HCT116 (cell line): ENCODE measurements around the gene AURKA. TPM values are rescaled to one million over a fixed set of nuclear protein-coding genes. Genes with fewer than 3 reads are reported as not detected.

ENCODE experiments used
- ATAC-seq: fragments of 200-7000 bp; cut with Tn5 transposase; 2 replicates; pipeline ENCODE4 v1.9.1; 2020; ENCODE audit warnings: mild to moderate bottlenecking, moderate library complexity
- BruUV-seq: library from RNA; stranded (reverse); fragments of 400-500 nt; replicated peaks from 2 replicates; lab custom pipeline; 2021; lab: Mats Ljungman, UMichigan
- CTCF ChIA-PET: fragments of 300-600 bp; sonication (Branson Sonifier 250); formaldehyde crosslinking; loops from one replicate; lab custom pipeline; 2021; ENCODE audit warnings: antibody characterized with exemption; lab: Charles Lee
- POLR2A ChIA-PET: fragments of 300-600, 350-600 bp; sonication (Branson Sonifier 250); formaldehyde crosslinking; loops from one replicate; lab custom pipeline; 2021; ENCODE audit warnings: antibody characterized with exemption; lab: Charles Lee
- RAD21 ChIA-PET, 2 experiments: fragments of 300-600 bp; sonication (Branson Sonifier 250); formaldehyde crosslinking; loops; one replicate each; lab custom pipeline; 2023; ENCODE audit warnings: low total read pairs in 2 of 2; ENCODE audit not compliant: uncharacterized antibody in 2 of 2, unreplicated experiment in 2 of 2, low non-redundant PET in 1 of 2; lab: Charles Lee
- DNase-seq: peaks from one replicate; pipeline ENCODE4 v3.0.0-alpha.2; 2010; ENCODE audit warnings: low read depth, low spot score
- H2AFZ ChIP-seq: fragments of 200-600 bp; shearing (Covaris generic), sonication (generic); 2 replicates; pipeline ENCODE4 v1.6.1; 2017; ENCODE audit warnings: low read depth, mixed run types, mixed read lengths, antibody characterized with exemption, low read length; ENCODE audit not compliant: poor library complexity, severe bottlenecking
- H3K27ac ChIP-seq: 2 replicates; pipeline ENCODE4 v1.5.1; 2012; ENCODE audit warnings: low read depth, low read length
- H3K27me3 ChIP-seq: fragments of 200-600 bp; sonication (generic); 2 replicates; pipeline ENCODE4 v1.6.1; 2016; ENCODE audit warnings: mixed run types, low read length, mixed read lengths; ENCODE audit not compliant: insufficient read depth
- H3K36me3 ChIP-seq, 2 experiments: fragments of 200-500 bp in 1 of 2; fragments of 200-600 bp in 1 of 2; sonication (Bioruptor generic) in 1 of 2; sonication (generic) in 1 of 2; 2 replicates each; pipeline versions ENCODE4 v1.5.1 to v1.6.1; 2014 to 2016; ENCODE audit warnings: low read length in 2 of 2, inconsistent platforms in 1 of 2, mixed read lengths in 1 of 2, mixed run types in 1 of 2; ENCODE audit not compliant: insufficient read depth in 2 of 2, control insufficient read depth in 1 of 2
- H3K4me1 ChIP-seq, 2 experiments: fragments of 200-600 bp in 1 of 2; sonication (generic) in 1 of 2; 2 replicates each; pipeline versions ENCODE4 v1.5.1 to v1.6.1; 2012 to 2017; ENCODE audit warnings: low read length in 2 of 2, inconsistent platforms in 1 of 2, mild to moderate bottlenecking in 1 of 2, mixed read lengths in 1 of 2, mixed run types in 1 of 2, moderate library complexity in 1 of 2; ENCODE audit not compliant: insufficient read depth in 2 of 2, control insufficient read depth in 1 of 2
- H3K4me2 ChIP-seq: fragments of 200-600 bp; sonication (generic); 2 replicates; pipeline ENCODE4 v1.6.1; 2017; ENCODE audit warnings: mixed run types, low read length, mixed read lengths
- H3K4me3 ChIP-seq, 2 experiments: fragments of 200-600 bp in 1 of 2; sonication (generic) in 1 of 2; replicated peaks in 1 of 2; 2 replicates each; pipeline ENCODE4 v1.5.1; 2011 to 2016; ENCODE audit warnings: low read length in 2 of 2, control low read depth in 1 of 2, low read depth in 1 of 2, mild to moderate bottlenecking in 1 of 2, mixed read lengths in 1 of 2, mixed run types in 1 of 2
- H3K79me2 ChIP-seq: fragments of 200-600 bp; sonication (generic); 2 replicates; pipeline ENCODE4 v1.6.1; 2017; ENCODE audit warnings: mild to moderate bottlenecking, mixed run types, low read length, moderate library complexity, mixed read lengths; ENCODE audit not compliant: insufficient read depth
- H3K9ac ChIP-seq: fragments of 200-600 bp; sonication (generic); 2 replicates; pipeline ENCODE4 v1.6.1; 2016; ENCODE audit warnings: low read length, mixed read lengths
- H3K9me2 ChIP-seq: fragments of 200-600 bp; sonication (generic), shearing (Covaris generic); 2 replicates; pipeline ENCODE4 v1.6.1; 2017; ENCODE audit warnings: mixed run types, mild to moderate bottlenecking, moderate library complexity; ENCODE audit not compliant: insufficient read depth
- H3K9me3 ChIP-seq, 2 experiments: fragments of 200-500 bp in 1 of 2; fragments of 200-600 bp in 1 of 2; sonication (Bioruptor generic) in 1 of 2; sonication (generic) in 1 of 2; 2 replicates each; pipeline ENCODE4 v1.6.1; 2014 to 2017; ENCODE audit warnings: low read length in 2 of 2, mixed read lengths in 2 of 2, inconsistent platforms in 1 of 2, low read depth in 1 of 2, mild to moderate bottlenecking in 1 of 2, mixed run types in 1 of 2, moderate library complexity in 1 of 2; ENCODE audit not compliant: control insufficient read depth in 1 of 2, insufficient read depth in 1 of 2
- H4K20me1 ChIP-seq: fragments of 200-600 bp; sonication (generic), shearing (Covaris generic); 2 replicates; pipeline ENCODE4 v1.6.1; 2017; ENCODE audit warnings: mixed run types, mild to moderate bottlenecking, moderate library complexity; ENCODE audit not compliant: insufficient read depth
- CEBPB ChIP-seq: IDR thresholded peaks from 2 replicates; pipeline ENCODE4 v1.6.1; 2012; ENCODE audit warnings: low read depth
- EGR1 ChIP-seq: IDR thresholded peaks from 2 replicates; pipeline ENCODE4 v1.6.1; 2012; ENCODE audit warnings: low read depth
- ELF1 ChIP-seq: IDR thresholded peaks from 2 replicates; pipeline ENCODE4 v1.6.1; 2012; ENCODE audit warnings: low read depth, borderline replicate concordance
- EZH2 ChIP-seq: fragments of 200-600 bp; sonication (generic); IDR thresholded peaks from 2 replicates; pipeline ENCODE4 v1.6.1; 2017; ENCODE audit warnings: antibody characterized with exemption, mixed run types
- EZH2phosphoT487 ChIP-seq: fragments of 200-600 bp; IDR thresholded peaks from 2 replicates; pipeline ENCODE4 v1.6.1; 2018; ENCODE audit warnings: antibody characterized with exemption, borderline replicate concordance
- FOSL1 ChIP-seq: IDR thresholded peaks from 2 replicates; pipeline ENCODE4 v1.6.1; 2012; ENCODE audit warnings: low read depth
- JUND ChIP-seq: IDR thresholded peaks from 2 replicates; pipeline ENCODE4 v1.6.1; 2012
- MAX ChIP-seq: IDR thresholded peaks from 2 replicates; pipeline ENCODE4 v1.6.1; 2012
- POLR2A ChIP-seq: IDR thresholded peaks from 2 replicates; pipeline ENCODE4 v1.7.0; 2011; ENCODE audit warnings: borderline replicate concordance; ENCODE audit not compliant: insufficient read depth, insufficient read length; ENCODE audit errors: extremely low read depth
- TCF7L2 ChIP-seq: IDR thresholded peaks from 2 replicates; pipeline ENCODE4 v1.7.0; 2011; ENCODE audit warnings: borderline replicate concordance, inconsistent platforms; ENCODE audit not compliant: insufficient read depth, insufficient read length; ENCODE audit errors: extremely low read depth
- YY1 ChIP-seq: IDR thresholded peaks from 2 replicates; pipeline ENCODE4 v1.6.1; 2011; ENCODE audit warnings: low read length, low read depth, moderate library complexity, mild to moderate bottlenecking; ENCODE audit not compliant: insufficient replicate concordance; ENCODE audit errors: extremely low read depth
- ZBTB33 ChIP-seq: IDR thresholded peaks from 2 replicates; pipeline ENCODE4 v1.6.1; 2011; ENCODE audit warnings: mild to moderate bottlenecking, low read length, moderate library complexity; ENCODE audit not compliant: insufficient replicate concordance; ENCODE audit errors: extremely low read depth
- ZFX ChIP-seq: fragments of 450-650 bp; IDR thresholded peaks from 2 replicates; pipeline ENCODE4 v1.6.1; 2017
- intact Hi-C: fragments of 100-400 bp; cut with micrococcal nuclease; formaldehyde crosslinking; loops from 2 replicates; pipeline ENCODE4 v1.10.0; 2022
- total RNA-seq: library from RNA; stranded (reverse); gene quantifications from one replicate; pipeline ENCODE4 v1.2.1, GENCODE V29; 2021; ENCODE audit not compliant: unreplicated experiment
- TF ChIP-seq, protein P1 (sequence below): IDR thresholded peaks from 2 replicates; pipeline ENCODE4 v1.6.1; 2012; ENCODE audit warnings: low read depth
- TF ChIP-seq, protein P2 (sequence below): IDR thresholded peaks from 2 replicates; pipeline ENCODE4 v1.6.1; 2012

Gene AURKA
- total RNA-seq, 1 experiment from 2014 or later: 80.1 TPM

- TF ChIP-seq, protein P1, sequence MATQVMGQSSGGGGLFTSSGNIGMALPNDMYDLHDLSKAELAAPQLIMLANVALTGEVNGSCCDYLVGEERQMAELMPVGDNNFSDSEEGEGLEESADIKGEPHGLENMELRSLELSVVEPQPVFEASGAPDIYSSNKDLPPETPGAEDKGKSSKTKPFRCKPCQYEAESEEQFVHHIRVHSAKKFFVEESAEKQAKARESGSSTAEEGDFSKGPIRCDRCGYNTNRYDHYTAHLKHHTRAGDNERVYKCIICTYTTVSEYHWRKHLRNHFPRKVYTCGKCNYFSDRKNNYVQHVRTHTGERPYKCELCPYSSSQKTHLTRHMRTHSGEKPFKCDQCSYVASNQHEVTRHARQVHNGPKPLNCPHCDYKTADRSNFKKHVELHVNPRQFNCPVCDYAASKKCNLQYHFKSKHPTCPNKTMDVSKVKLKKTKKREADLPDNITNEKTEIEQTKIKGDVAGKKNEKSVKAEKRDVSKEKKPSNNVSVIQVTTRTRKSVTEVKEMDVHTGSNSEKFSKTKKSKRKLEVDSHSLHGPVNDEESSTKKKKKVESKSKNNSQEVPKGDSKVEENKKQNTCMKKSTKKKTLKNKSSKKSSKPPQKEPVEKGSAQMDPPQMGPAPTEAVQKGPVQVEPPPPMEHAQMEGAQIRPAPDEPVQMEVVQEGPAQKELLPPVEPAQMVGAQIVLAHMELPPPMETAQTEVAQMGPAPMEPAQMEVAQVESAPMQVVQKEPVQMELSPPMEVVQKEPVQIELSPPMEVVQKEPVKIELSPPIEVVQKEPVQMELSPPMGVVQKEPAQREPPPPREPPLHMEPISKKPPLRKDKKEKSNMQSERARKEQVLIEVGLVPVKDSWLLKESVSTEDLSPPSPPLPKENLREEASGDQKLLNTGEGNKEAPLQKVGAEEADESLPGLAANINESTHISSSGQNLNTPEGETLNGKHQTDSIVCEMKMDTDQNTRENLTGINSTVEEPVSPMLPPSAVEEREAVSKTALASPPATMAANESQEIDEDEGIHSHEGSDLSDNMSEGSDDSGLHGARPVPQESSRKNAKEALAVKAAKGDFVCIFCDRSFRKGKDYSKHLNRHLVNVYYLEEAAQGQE: no peak
- TF ChIP-seq ZFX (no peak), MAX (no peak), POLR2A (no peak), TCF7L2 (no peak), CEBPB (no peak), EZH2phosphoT487 (no peak)
Measured at GRCh38 chr20:56361900-56362299, 30.1 kb downstream of the AURKA start (continued).

GRCh38 chr20:56360908-56361205 lies 31.2 kb downstream of the AURKA start:
- H3K9me3 ChIP-seq: no peaks in the 10 kb centered on the region
- H4K20me1 ChIP-seq: no peaks in the 10 kb centered on the region
- no peak overlapping the region for H3K27ac ChIP-seq
- POLR2A ChIA-PET: no interaction called here
- no peaks in the 10 kb centered on the region for H3K36me3 ChIP-seq
- intact Hi-C loops: no loop called here
- H3K4me3 ChIP-seq: no peak overlapping the region
- RAD21 ChIA-PET: no interaction called here
- no peak overlapping the region for H3K9ac ChIP-seq
- no peak for DNase-seq
- no peaks in the 10 kb centered on the region for H3K79me2 ChIP-seq
- H3K27me3 ChIP-seq: no peaks in the 10 kb centered on the region
- ATAC-seq: no peak
- BruUV-seq: no TSS peak
- H2AFZ ChIP-seq: no peak overlapping the region
- no peak overlapping the region for H3K4me2 ChIP-seq
- CTCF ChIA-PET: no interaction called here
- no peaks in the 10 kb centered on the region for H3K9me2 ChIP-seq
- peaks cover 7 to 21% of the 10 kb centered on the region in 2 experiments for H3K4me1 ChIP-seq
- TF ChIP-seq ZBTB33 (no peak), TCF7L2 (no peak), JUND (no peak), CEBPB (no peak), FOSL1 (no peak), EZH2 (no peak), YY1 (no peak), POLR2A (no peak), ELF1 (no peak), EGR1 (no peak)
- TF ChIP-seq, protein P1: no peak
- TF ChIP-seq, protein P2, sequence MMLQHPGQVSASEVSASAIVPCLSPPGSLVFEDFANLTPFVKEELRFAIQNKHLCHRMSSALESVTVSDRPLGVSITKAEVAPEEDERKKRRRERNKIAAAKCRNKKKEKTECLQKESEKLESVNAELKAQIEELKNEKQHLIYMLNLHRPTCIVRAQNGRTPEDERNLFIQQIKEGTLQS: no peak
